Right lobe of liver (tissue), 6 donors: ENCODE results near the gene TMEM270. TPM values are rescaled to one million over a fixed set of nuclear protein-coding genes. Genes with fewer than 3 reads are reported as not detected.
A peak's percentile ranks its signal among the peaks of the same experiment; 100 is the strongest.

Experiments used
- ATAC-seq, 4 donors: fragments of 200-7000 bp; cut with Tn5 transposase; one replicate each; pipeline ENCODE4 v1.9.1; 2020; ENCODE audit warnings: mild to moderate bottlenecking in 4 of 4, moderate library complexity in 4 of 4
- DNase-seq, 3 donors: peaks; one replicate each; pipeline ENCODE4 v3.0.0-alpha.2; 2020
- H3K27ac ChIP-seq, 3 donors: fragments of 200-600 bp; one replicate each; pipeline ENCODE4 v1.8.0; 2022
- H3K27me3 ChIP-seq, 2 donors: fragments of 200-600 bp; one replicate each; pipeline ENCODE4 v1.8.0; 2022
- H3K36me3 ChIP-seq, 4 donors: fragments of 200-600 bp; sonication (generic) in 1 of 4; one replicate each; pipeline versions ENCODE4 v1.5.1 to v1.8.0; 2017 to 2022; ENCODE audit warnings: control low read depth in 1 of 4
- H3K4me1 ChIP-seq, 4 donors: fragments of 200-600 bp; sonication (generic) in 1 of 4; one replicate each; pipeline versions ENCODE4 v1.5.1 to v1.8.0; 2017 to 2022; ENCODE audit warnings: control low read depth in 1 of 4
- H3K4me3 ChIP-seq, 3 donors: fragments of 200-600 bp; one replicate each; pipeline ENCODE4 v1.8.0; 2022
- H3K9me3 ChIP-seq, 4 donors: fragments of 200-600 bp; sonication (generic) in 1 of 4; one replicate each; pipeline versions ENCODE4 v1.5.1 to v1.8.0; 2017 to 2022; ENCODE audit warnings: control low read depth in 1 of 4
- POLR2A ChIP-seq: fragments of 450-650 bp; IDR thresholded peaks from one replicate; pipeline ENCODE4 v1.6.1; 2017; ENCODE audit warnings: antibody characterized with exemption, mild to moderate bottlenecking
- WGBS: methylation state at CpG from one replicate; pipeline ENCODE4 v1.1.6; 2018; ENCODE audit warnings: low coverage, low lambda C conversion rate; ENCODE audit not compliant: insufficient coverage; ENCODE audit errors: missing lambda C conversion rate; 5-methylcytosine and 5-hydroxymethylcytosine counted together
- intact Hi-C, 2 donors: fragments of 100-400 bp; cut with DNase I; formaldehyde crosslinking; loops; one replicate each; pipeline versions ENCODE4 v1.11.2 to v1.14.1; 2022
- total RNA-seq, 6 experiments: library from RNA; depleted of rRNA in 2 of 6; stranded (reverse); fragments of >200 nt in 2 of 6; fragmentation: NEBNext Ultra II Directional in 3 of 6; extraction: Animal tissue kit (Norgen Biotek cat#: 25700) in 3 of 6; gene quantifications; one replicate each; pipeline versions ENCODE4 v1.1.0 to v1.2.4, GENCODE V29; 2016 to 2023
- TF ChIP-seq, protein P1 (sequence below), 4 donors: fragments of 200-600 bp in 3 of 4; fragments of 450-650 bp in 1 of 4; IDR thresholded peaks; one replicate each; pipeline versions ENCODE4 v1.5.1 to v1.8.0; 2016 to 2022; ENCODE audit warnings: antibody characterized with exemption in 4 of 4, mild to moderate bottlenecking in 2 of 4
- donor health status: DM: no; HTN: yes; CAD: no.
- donor health status: DM: no; HTN: no; CAD: no.
- donor health status: DM: no; HTN: no; CAD: no.
- donor health status: DM: no; HTN: yes; CAD: no.
- donor health status: DM: no; HTN: yes; CAD: no.

The TMEM270 gene
- total RNA-seq, 6 experiments from 2014 or later = not detected

DNA sequence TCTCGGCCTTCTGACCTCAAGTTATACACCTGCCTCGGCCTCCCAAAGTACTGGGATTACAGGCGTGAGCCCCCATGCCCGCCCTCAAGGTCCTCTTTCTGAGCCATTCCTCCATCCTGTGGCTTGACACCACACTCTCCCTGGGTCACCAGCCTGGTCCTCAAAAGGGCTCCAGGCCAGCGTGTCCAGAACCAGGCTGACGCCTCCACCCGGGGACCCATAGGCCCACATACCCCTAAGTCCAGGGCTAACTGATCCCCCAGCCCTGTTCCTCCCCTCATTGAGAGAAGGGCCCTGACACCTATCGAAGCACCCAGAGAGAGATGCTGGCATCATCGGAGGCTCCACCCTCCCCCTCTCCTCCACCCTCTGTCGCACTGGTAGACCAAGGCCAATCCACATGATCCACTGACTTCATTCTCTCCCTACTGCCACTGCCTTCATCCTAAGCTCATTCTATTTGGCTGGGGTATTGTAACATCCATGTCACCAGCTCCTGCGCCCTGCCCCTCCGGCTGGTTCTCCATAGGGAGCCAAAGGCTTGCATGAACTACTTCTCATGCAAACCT, 46.7 kb downstream of the TMEM270 start:
- Histone ChIP-seq H3K4me1 (no peaks in the 10 kb centered on the region), H3K27me3 (no peaks in the 10 kb centered on the region), H3K36me3 (no peaks in the 10 kb centered on the region), H3K9me3 (no peaks in the 10 kb centered on the region), H3K27ac (no peak overlapping the region), H3K4me3 (no peak overlapping the region)
- 86% methylated on average over 5 of the region's 12 CpGs for WGBS
- no peak for DNase-seq
- ATAC-seq = no peak
- intact Hi-C loops = no loop called here
- no peak for TF ChIP-seq POLR2A
- TF ChIP-seq, protein P1, sequence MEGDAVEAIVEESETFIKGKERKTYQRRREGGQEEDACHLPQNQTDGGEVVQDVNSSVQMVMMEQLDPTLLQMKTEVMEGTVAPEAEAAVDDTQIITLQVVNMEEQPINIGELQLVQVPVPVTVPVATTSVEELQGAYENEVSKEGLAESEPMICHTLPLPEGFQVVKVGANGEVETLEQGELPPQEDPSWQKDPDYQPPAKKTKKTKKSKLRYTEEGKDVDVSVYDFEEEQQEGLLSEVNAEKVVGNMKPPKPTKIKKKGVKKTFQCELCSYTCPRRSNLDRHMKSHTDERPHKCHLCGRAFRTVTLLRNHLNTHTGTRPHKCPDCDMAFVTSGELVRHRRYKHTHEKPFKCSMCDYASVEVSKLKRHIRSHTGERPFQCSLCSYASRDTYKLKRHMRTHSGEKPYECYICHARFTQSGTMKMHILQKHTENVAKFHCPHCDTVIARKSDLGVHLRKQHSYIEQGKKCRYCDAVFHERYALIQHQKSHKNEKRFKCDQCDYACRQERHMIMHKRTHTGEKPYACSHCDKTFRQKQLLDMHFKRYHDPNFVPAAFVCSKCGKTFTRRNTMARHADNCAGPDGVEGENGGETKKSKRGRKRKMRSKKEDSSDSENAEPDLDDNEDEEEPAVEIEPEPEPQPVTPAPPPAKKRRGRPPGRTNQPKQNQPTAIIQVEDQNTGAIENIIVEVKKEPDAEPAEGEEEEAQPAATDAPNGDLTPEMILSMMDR (IDR thresholded peaks at IDR 0.05) = no peak

DNA sequence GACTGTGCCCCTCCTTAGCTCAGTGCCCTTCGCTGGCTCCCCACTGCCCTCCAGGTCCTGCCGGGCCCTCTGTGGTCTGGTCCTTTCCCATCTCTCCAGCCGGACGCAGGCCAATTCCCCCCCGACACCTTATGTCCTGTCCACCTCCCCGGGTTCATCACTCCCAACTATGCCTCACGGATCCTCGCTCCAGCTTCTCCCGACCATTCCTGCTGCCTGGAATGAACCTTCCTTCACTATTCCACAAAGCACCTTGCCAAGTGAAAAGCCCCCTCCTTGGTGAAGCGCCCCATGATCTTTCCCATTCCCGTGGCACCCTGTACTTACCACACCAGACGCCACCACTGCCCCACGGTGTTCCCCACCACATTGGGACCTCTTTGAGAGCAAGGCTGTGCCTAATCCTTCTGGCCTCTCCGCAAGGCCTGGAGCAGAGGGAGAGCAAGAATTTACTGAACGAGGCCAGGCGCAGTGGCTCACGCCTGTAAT, 47.2 kb downstream of the TMEM270 start:
- no peaks in the 10 kb centered on the region for H3K9me3 ChIP-seq
- H3K4me1 ChIP-seq = no peaks in the 10 kb centered on the region
- no peaks in the 10 kb centered on the region for H3K27me3 ChIP-seq
- DNase-seq (no peak), ATAC-seq (no peak)
- no peaks in the 10 kb centered on the region for H3K36me3 ChIP-seq
- H3K27ac ChIP-seq = no peak overlapping the region
- no peak overlapping the region for H3K4me3 ChIP-seq
- intact Hi-C loops = no loop called here
- 80% methylated on average over 12 of the region's 17 CpGs for WGBS
- no peak for TF ChIP-seq POLR2A
- TF ChIP-seq, protein P1 (IDR thresholded peaks at IDR 0.05) = no peak

DNA sequence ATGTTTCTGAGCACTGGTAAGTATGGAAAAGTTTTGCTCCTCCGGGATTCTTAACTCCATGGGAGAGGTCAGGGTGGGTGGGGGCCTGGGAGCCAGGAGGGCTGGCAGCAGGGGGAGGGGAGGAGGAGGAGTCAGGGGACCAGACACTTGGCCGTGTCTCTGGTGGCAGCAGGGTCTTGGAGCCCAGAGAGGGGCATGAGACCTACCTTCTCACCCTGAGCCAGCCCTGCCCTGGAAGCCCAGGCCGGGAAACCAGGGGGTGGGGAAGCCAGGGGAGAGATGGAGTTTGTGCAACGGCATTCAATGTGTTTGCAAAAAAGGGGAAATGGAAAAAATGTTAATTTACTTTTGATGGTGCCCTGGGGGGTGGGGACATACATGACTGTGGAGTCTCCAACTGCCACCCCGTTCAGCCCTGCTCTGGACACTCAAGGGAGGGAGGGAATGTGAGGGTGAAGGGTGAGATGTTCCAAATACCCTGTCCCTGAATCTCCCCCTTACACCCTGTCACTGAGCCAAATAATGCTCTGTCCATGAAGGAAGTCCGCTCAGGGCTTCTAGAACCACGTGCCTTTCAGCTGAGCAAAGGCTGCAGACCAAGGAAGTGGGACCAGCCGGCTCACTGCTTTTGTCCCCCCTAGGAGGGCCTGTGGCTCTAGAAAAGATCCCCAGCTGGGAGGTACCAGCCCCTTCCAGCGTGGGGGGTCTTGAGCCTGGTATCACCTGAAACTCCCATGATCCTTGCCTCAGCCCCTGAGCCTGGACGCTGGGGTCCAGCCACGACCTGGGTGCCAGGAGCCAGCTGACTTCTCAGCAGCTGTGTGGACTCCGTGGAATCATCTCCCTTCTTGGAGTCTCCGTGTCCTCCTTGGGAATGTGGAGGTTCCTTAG, 48.3 kb downstream of the TMEM270 start:
- Histone ChIP-seq H3K4me3 (no peak overlapping the region), H3K9me3 (no peaks in the 10 kb centered on the region), H3K4me1 (no peaks in the 10 kb centered on the region), H3K27ac (no peak overlapping the region), H3K27me3 (no peaks in the 10 kb centered on the region), H3K36me3 (no peaks in the 10 kb centered on the region)
- ATAC-seq (peak; percentile 29 to 66 (median 60)), DNase-seq (no peak)
- TF ChIP-seq, protein P1 (IDR thresholded peaks at IDR 0.05) = no peak
- no peak for TF ChIP-seq POLR2A
- 54% methylated on average over 8 of the region's 13 CpGs for WGBS
- intact Hi-C loops = no loop called here

DNA sequence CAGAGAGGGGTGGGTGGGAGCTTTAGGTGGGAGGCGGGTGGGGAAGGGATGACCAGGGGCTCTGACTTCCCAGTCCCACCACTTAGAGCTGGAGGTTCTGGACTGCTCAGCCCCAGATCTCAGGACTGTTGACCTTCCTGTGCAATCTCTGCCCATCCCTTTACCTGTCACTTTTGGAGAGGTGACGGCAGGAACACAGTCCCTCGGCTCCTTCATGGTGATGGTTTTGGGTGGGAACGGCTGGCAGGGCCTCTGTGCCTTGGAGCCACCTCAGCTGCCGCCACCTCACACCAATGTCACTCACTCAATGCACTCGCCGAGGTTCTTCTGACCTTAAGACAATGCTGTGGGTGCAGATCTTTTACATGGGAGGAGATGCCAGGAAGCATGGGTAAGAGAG, 49.0 kb downstream of the TMEM270 start:
- H3K36me3 ChIP-seq = no peaks in the 10 kb centered on the region
- no peaks in the 10 kb centered on the region for H3K9me3 ChIP-seq
- no peak overlapping the region for H3K4me3 ChIP-seq
- H3K27me3 ChIP-seq = no peaks in the 10 kb centered on the region
- intact Hi-C loops = no loop called here
- DNase-seq = no peak
- H3K4me1 ChIP-seq = no peaks in the 10 kb centered on the region
- TF ChIP-seq, protein P1 (IDR thresholded peaks at IDR 0.05) = no peak
- no peak for TF ChIP-seq POLR2A
- 40% methylated on average over 1 of the region's 7 CpGs for WGBS
- peak in 1 of 4 donors; percentile 8 for ATAC-seq
- H3K27ac ChIP-seq = no peak overlapping the region
